Measurements from ENCODE around the gene FAU.

FAU gene

DNA sequence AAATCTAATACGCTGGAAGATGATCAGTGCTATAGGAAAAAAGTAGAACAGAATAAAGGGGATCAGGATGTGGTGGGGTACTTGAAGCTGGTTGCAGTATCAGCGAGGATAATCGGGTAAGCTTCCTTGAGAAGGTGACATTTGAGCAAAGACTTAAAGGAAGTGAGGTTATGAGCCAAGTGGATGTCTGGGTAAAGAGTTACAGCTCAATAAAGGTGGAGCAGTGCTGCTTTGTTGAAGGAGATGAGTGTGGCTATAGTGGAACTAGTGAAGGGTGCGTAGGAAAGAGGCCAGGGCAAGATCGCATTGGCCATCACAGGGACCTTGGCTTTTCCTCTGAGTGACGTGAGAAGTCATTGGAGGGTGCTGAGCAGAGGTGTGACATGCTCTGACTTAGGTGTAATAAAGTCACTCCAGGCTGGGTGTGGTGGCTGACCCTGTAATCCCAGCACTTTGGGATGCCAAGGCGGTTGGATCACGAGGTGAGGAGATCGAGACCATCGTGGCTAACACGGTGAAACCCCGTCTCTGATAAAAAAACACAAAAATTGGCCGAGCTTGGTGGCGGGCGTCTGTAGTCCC is 14.7 kb upstream of the FAU start:
- TF ChIP-seq, protein P1, sequence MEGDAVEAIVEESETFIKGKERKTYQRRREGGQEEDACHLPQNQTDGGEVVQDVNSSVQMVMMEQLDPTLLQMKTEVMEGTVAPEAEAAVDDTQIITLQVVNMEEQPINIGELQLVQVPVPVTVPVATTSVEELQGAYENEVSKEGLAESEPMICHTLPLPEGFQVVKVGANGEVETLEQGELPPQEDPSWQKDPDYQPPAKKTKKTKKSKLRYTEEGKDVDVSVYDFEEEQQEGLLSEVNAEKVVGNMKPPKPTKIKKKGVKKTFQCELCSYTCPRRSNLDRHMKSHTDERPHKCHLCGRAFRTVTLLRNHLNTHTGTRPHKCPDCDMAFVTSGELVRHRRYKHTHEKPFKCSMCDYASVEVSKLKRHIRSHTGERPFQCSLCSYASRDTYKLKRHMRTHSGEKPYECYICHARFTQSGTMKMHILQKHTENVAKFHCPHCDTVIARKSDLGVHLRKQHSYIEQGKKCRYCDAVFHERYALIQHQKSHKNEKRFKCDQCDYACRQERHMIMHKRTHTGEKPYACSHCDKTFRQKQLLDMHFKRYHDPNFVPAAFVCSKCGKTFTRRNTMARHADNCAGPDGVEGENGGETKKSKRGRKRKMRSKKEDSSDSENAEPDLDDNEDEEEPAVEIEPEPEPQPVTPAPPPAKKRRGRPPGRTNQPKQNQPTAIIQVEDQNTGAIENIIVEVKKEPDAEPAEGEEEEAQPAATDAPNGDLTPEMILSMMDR (IDR thresholded peaks at IDR 0.05; ENCODE audit: low read depth, low read length): no peak
- DNase-seq (ENCODE audit: low read depth in 2 of 2): no peak
- H3K4me3 ChIP-seq (replicated peaks in 1 of 2; ENCODE audit: low read depth in 2 of 2, low read length in 2 of 2): no peak overlapping the region

DNA sequence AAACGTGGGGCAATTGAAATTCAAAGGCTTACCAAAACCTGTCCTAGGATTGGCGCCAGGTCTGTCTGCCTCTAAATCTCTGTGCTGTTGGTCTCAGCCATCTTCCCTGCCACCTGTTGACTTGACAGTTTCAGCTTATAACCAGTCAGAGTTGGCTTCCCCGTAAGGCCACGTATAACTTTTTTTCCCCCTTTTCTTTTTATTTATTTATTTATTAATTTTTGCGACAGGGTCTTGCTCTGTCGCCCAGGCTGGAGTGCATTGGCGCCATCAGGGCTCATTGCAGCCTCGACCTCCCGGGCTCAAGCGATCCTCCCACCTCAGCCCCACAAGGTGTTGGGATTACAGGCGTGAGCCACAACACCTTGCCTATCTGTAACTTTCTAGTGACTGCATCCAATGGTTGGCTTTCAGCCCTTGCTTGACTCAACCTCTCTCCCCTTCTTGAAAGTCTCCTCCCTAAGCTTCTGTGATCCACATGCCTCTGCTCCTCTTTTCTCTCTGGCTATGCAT is 13.8 kb upstream of the FAU start:
- DNase-seq (ENCODE audit: low read depth in 2 of 2): no peak
- TF ChIP-seq, protein P1 (IDR thresholded peaks at IDR 0.05; ENCODE audit: low read depth, low read length): no peak
- H3K4me3 ChIP-seq (replicated peaks in 1 of 2; ENCODE audit: low read depth in 2 of 2, low read length in 2 of 2): peak overlapping the region; percentile 95 to 98

DNA sequence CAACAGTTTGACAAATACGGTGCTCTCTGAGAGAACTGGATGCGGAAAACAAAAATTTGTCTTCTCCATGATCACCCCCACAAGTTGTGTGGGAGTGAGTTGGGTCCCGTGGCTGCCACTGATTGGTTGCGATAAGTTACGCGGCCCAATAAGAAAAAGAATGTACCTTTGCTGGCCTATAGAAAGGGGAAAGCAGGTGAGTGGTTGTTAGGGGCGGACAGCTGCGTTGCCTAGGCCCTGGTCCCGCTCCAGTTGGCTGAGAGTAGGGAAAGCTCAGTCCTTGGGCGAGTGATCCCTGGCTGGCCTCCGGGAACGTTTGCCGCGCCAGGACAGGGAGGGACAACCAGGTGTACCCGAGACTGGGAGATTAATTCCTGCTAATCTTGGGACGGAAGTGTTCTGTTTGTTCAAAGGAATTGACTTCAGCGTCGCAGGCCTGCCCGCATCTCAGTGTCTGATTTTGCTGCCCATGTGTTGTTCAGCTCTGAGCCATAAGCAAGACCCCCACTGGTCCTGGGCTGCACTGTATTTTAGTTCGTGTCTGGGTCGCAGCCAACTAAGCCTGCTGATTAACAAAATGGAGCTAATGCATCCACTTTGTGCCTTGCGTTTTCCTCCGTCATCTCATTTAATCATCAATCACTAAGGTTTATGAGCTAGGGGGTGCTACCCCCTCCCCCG is 13.2 kb upstream of the FAU start:
- H3K4me3 ChIP-seq (replicated peaks in 1 of 2; ENCODE audit: low read depth in 2 of 2, low read length in 2 of 2): peak overlapping the region; percentile 95 to 98
- DNase-seq (ENCODE audit: low read depth in 2 of 2): peak; percentile 97

DNA sequence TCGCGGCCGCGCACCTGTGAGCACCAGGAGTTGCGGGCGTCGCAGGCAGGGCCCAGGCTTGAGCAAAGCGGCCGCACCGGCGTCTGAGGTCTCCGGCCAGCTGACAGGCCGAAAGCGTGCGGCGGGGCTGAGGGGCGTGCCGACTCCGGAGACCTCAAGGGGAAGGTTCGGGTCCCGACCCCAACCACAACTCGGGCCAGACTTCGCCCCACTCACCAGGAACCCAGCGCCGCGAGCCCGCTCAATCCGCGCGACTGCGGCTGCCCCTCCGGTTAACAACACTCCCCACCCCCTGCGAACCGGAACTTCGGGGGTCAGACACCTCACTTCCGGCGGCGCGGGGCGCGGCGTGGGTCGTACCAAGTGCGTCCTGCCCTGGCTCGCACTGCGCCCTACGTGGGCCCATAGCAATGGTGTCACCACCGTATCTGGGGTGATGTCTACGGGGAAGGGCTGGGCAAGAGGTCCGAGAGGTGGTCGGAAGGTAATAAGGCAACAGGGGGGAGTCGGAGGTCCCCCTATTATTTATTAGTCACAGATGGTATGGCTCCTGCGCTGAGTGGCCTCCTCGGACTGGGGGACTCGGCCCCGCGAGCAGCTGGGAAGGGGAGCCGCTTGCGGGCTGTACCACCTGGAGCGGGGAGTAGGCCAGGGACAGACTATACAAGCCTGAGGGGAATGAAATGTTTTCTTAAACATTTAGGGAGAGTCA is 12.5 kb upstream of the FAU start, which contains the start of gene SYVN1:
Gene SYVN1 (minus strand): TSS at position 280 of the 712 bp plus-strand sequence. CDS start 918 bp downstream, outside the sequence.
- DNase-seq (ENCODE audit: low read depth in 2 of 2): peak; percentile 88 to 91
- peak within 1 kb of the TSS; percentile 95 to 98 for H3K4me3 ChIP-seq (replicated peaks in 1 of 2; ENCODE audit: low read depth in 2 of 2, low read length in 2 of 2)
- TF ChIP-seq, protein P1 (IDR thresholded peaks at IDR 0.05; ENCODE audit: low read depth, low read length): no peak

More for the DNA sequence above, 13.2 kb upstream of the FAU start:
- TF ChIP-seq, protein P1 (IDR thresholded peaks at IDR 0.05; ENCODE audit: low read depth, low read length): no peak

DNA sequence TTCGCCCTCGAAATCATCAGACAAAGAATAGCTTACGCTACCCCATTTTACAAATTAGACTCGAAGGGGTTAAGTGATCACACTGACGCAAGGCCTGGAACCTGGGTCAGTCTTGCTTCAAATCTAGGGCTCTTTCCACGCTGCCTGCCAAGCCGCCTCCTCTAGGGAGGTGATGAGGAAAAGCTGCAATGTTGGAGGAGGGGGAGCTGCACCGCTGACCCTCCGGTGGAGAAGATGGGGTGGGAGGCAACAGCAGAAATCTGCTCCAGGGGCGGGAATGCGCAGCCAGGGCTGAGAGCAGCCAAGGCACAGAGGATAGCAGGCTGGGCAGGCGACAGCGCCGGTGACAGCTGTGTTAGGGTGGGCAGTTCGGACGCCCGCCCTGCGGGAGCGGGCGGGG is 11.8 kb upstream of the FAU start:
- peak overlapping the region; percentile 95 to 98 for H3K4me3 ChIP-seq (replicated peaks in 1 of 2; ENCODE audit: low read depth in 2 of 2, low read length in 2 of 2)
- peak; percentile 31 to 67 for DNase-seq (ENCODE audit: low read depth in 2 of 2)
- TF ChIP-seq, protein P1 (IDR thresholded peaks at IDR 0.05; ENCODE audit: low read depth, low read length): no peak

DNA sequence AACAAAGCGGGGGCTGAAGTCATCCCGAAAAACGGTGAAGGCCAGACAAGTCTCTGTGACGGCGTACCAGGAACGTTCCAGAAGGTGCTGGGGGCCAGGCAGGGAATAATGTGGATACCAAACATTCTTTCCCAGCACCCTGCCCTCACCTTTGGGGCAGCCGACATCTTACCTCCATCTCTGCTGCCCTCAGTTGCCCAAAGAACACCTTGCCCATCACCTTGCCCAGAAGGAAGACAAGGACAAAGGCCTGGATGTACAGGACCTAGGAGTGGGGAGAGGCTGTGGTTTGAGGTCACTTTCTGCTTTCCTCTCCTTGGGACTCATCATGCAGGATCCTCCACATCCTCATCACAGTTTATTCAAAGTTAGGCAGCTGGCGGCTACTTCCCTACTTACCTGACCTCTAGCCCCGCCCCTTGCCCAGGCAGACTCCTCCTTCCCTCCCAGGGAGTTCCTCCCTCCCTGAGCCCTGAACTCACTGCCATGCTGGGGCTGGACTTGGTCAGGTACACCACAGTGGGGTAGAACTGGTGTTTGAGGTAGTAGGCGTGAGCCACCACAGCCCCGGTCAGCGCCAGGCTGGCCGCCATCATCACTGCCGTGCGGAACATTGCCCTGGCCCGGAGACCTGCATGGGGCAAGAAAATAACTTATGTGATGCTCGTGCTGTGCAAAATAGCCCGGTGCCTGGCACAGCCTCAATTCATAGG is 11.2 kb upstream of the FAU start:
- DNase-seq (ENCODE audit: low read depth in 2 of 2): no peak
- peak overlapping the region; percentile 95 to 98 for H3K4me3 ChIP-seq (replicated peaks in 1 of 2; ENCODE audit: low read depth in 2 of 2, low read length in 2 of 2)
- TF ChIP-seq, protein P1 (IDR thresholded peaks at IDR 0.05; ENCODE audit: low read depth, low read length): no peak

All from cardiac fibroblast (primary cell).